ENCODE data around the gene CD69. TPM values are rescaled to one million over a fixed set of nuclear protein-coding genes. Genes with fewer than 3 reads are reported as not detected.
"Not testable (repeated sequence)": the region's sequence is repeated elsewhere in the genome, so short reads cannot be mapped to it uniquely, and the experiment has no call there.

Gene CD69
- total RNA-seq, 3 donors from 2014 or later, result 7.4 to 21.4 (median 11.5) TPM

- intact Hi-C loops (cut with DNase I; ENCODE audit: low total_unique reads), result no loop called here
Observed at GRCh38 chr12:9707356-9707755, 53.3 kb downstream of the CD69 start.

GRCh38 chr12:9706086-9706685 lies 54.5 kb downstream of the CD69 start:
- Histone ChIP-seq H3K4me1 (no peaks in the 10 kb centered on the region), H3K27ac (no peak overlapping the region), H3K4me3 (no peak overlapping the region), H3K27me3 (no peaks in the 10 kb centered on the region), H3K36me3 (no peaks in the 10 kb centered on the region), H3K9me3 (no peaks in the 10 kb centered on the region)
- DNase-seq (ENCODE audit: low spot score in 2 of 2), result no peak
- intact Hi-C loops (cut with DNase I; ENCODE audit: low total_unique reads), result no loop called here
- TF ChIP-seq CTCF (IDR thresholded peaks at IDR 0.05) (no peak), POLR2AphosphoS5 (IDR thresholded peaks at IDR 0.05) (no peak), POLR2A (IDR thresholded peaks at IDR 0.05) (no peak)

More at GRCh38 chr12:9707356-9707755, 53.3 kb downstream of the CD69 start:
- no peaks in the 10 kb centered on the region for H3K36me3 ChIP-seq
- H3K9me3 ChIP-seq, result no peaks in the 10 kb centered on the region
- H3K4me1 ChIP-seq, result no peaks in the 10 kb centered on the region
- TF ChIP-seq POLR2AphosphoS5 (IDR thresholded peaks at IDR 0.05), result no peak
- no peak for TF ChIP-seq POLR2A (IDR thresholded peaks at IDR 0.05)
- no peak for TF ChIP-seq CTCF (IDR thresholded peaks at IDR 0.05)
- no peak for DNase-seq (ENCODE audit: low spot score in 2 of 2)
- H3K4me3 ChIP-seq, result no peak overlapping the region
- no peaks in the 10 kb centered on the region for H3K27me3 ChIP-seq
- no peak overlapping the region for H3K27ac ChIP-seq

GRCh38 chr12:9704561-9704960 lies 56.1 kb downstream of the CD69 start:
- DNase-seq (ENCODE audit: low spot score in 2 of 2); H3K27ac ChIP-seq; H3K36me3 ChIP-seq; H3K4me3 ChIP-seq; H3K4me1 ChIP-seq; H3K9me3 ChIP-seq; H3K27me3 ChIP-seq; intact Hi-C loops (cut with DNase I; ENCODE audit: low total_unique reads): not testable (repeated sequence)

Other genes with a start within 250 kb of the CD69 start
- gene KLRB1, start 153.0 kb downstream of the CD69 start, total RNA-seq, result 1 to 10 TPM in 1 of 3 donors, under 1 TPM in 2; 0.66 to 1.5 (median 0.80) TPM
- 10 to 100 TPM; 10.9 to 30.1 (median 23.9) TPM for gene CLEC2D, start 91.2 kb downstream of the CD69 start, total RNA-seq
- 1 to 10 TPM in 1 of 3 donors, under 1 TPM in 1, not detected in 1; 0.80 to 1.0 TPM for gene CLECL1, start 27.8 kb downstream of the CD69 start, total RNA-seq
- under 1 TPM in 2 of 3 donors, not detected in 1; 0.32 to 0.44 TPM for gene KLRF1, start 66.6 kb upstream of the CD69 start, total RNA-seq
- 10 to 100 TPM; 18.4 to 36.1 (median 29.3) TPM for gene CLEC2B, start 108.5 kb upstream of the CD69 start, total RNA-seq
- gene KLRF2, start 120.6 kb upstream of the CD69 start, total RNA-seq, result not detected
- not detected for gene CLEC2A, start 171.5 kb upstream of the CD69 start, total RNA-seq
- gene CLEC12A, start 210.5 kb upstream of the CD69 start, total RNA-seq, result 1 to 10 TPM in 2 of 3 donors, not detected in 1; 1.6 to 1.9 TPM
- gene CLEC1B, start 238.2 kb upstream of the CD69 start, total RNA-seq, result not detected
- under 1 TPM in 1 of 3 donors, not detected in 2; 0.16 TPM for gene CLEC12B, start 249.7 kb upstream of the CD69 start, total RNA-seq